DND-41 (cell line): ENCODE results near the gene RNF215.
"Not testable (repeated sequence)": the region's sequence is repeated elsewhere in the genome, so short reads cannot be mapped to it uniquely, and the experiment has no call there.

Experiments used
- ATAC-seq: fragments of 200-7000 bp; cut with Tn5 transposase; 3 replicates; pipeline ENCODE4 v1.9.1; 2021; ENCODE audit warnings: low read depth; ENCODE audit not compliant: insufficient read depth
- DNase-seq: peaks from one replicate; pipeline ENCODE4 v3.0.0-alpha.2; 2020
- H2AFZ ChIP-seq: 2 replicates; pipeline ENCODE4 v1.6.0; 2012; ENCODE audit warnings: low read depth, low read length
- H3K27ac ChIP-seq: 2 replicates; pipeline ENCODE4 v1.5.1; 2012; ENCODE audit warnings: low read length, inconsistent platforms
- H3K27me3 ChIP-seq: fragments of 200-600 bp; sonication (generic); 2 replicates; pipeline ENCODE4 v1.6.0; 2012; ENCODE audit warnings: low read length, mild to moderate bottlenecking, inconsistent platforms; ENCODE audit not compliant: insufficient read depth, poor library complexity
- H3K36me3 ChIP-seq: 2 replicates; pipeline ENCODE4 v1.5.1; 2012; ENCODE audit warnings: low read length, inconsistent platforms; ENCODE audit not compliant: insufficient read depth
- H3K4me1 ChIP-seq: 2 replicates; pipeline ENCODE4 v1.5.1; 2012; ENCODE audit warnings: mild to moderate bottlenecking, low read length; ENCODE audit not compliant: insufficient read depth
- H3K4me2 ChIP-seq: 2 replicates; pipeline ENCODE4 v1.6.0; 2012; ENCODE audit warnings: mild to moderate bottlenecking, moderate library complexity, low read length, inconsistent platforms; ENCODE audit not compliant: insufficient read depth
- H3K4me3 ChIP-seq, 2 experiments: fragments of 200-600 bp in 1 of 2; shearing (Covaris generic) in 1 of 2; 2 replicates each; pipeline ENCODE4 v1.5.1; 2012 to 2016; ENCODE audit warnings: inconsistent platforms in 2 of 2, low read length in 2 of 2, mild to moderate bottlenecking in 2 of 2, low read depth in 1 of 2, moderate library complexity in 1 of 2
- H3K79me2 ChIP-seq: 2 replicates; pipeline ENCODE4 v1.6.0; 2012; ENCODE audit warnings: low read length, inconsistent platforms; ENCODE audit not compliant: insufficient read depth
- H3K9ac ChIP-seq: 2 replicates; pipeline ENCODE4 v1.6.0; 2012; ENCODE audit warnings: low read depth, mild to moderate bottlenecking, inconsistent platforms, low read length, moderate library complexity
- H3K9me3 ChIP-seq: 2 replicates; pipeline ENCODE4 v1.5.1; 2012; ENCODE audit warnings: low read length, moderate library complexity, mild to moderate bottlenecking, inconsistent platforms; ENCODE audit not compliant: insufficient read depth, severe bottlenecking
- H4K20me1 ChIP-seq: 2 replicates; pipeline ENCODE4 v1.6.0; 2012; ENCODE audit warnings: low read length; ENCODE audit not compliant: insufficient read depth
- EZH2 ChIP-seq: IDR thresholded peaks from 3 replicates; pipeline ENCODE4 v1.6.1; 2012; ENCODE audit warnings: borderline replicate concordance, low read depth, mild to moderate bottlenecking, moderate library complexity, low read length, inconsistent platforms; ENCODE audit not compliant: severe bottlenecking
- TF ChIP-seq, protein P1 (sequence below): IDR thresholded peaks from 2 replicates; pipeline ENCODE4 v1.5.1; 2012; ENCODE audit warnings: borderline replicate concordance, low read length, moderate library complexity, mild to moderate bottlenecking; ENCODE audit not compliant: poor library complexity, severe bottlenecking; ENCODE audit errors: extremely low read depth

RNF215 gene

DNA sequence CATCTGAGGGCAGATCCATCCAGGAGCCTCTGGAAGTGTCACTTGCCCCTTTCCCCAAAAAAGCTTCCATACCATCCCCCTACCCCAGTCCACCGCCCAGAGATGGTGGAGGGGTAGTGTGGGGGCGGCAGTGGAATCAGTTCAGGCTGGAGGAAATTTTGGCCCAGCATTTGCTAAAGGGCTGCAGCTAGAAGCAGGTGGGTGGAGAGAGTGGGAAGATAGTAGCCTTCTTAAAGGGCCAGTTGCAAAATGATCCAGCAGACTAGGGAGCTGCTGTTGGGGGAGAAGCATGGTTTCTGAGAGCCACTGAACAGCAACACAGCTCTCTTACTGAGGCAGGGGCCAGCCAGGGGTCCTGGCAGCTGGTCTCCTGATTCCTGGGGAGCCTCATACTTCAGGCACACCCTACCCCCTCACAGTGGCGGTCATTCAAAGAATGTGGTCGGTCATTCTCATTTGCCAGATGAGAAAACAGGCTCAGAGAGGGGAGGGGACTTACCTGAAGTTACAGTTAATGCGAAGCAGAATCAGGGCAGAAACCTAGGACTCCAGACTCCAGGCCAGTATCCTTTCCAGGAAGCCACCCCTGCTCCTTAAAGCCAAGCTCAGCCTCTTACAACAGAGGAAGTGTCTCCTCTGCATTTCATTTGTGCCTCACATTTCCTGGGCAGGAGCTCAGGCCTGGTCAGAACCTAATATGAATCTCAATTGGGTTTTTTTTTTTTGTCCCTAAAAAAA lies 15.0 kb upstream of the RNF215 start:
- H3K9me3 ChIP-seq, result no peaks in the 10 kb centered on the region
- no peak overlapping the region for H3K4me2 ChIP-seq
- peaks cover 55% of the 10 kb centered on the region for H3K79me2 ChIP-seq

DNA sequence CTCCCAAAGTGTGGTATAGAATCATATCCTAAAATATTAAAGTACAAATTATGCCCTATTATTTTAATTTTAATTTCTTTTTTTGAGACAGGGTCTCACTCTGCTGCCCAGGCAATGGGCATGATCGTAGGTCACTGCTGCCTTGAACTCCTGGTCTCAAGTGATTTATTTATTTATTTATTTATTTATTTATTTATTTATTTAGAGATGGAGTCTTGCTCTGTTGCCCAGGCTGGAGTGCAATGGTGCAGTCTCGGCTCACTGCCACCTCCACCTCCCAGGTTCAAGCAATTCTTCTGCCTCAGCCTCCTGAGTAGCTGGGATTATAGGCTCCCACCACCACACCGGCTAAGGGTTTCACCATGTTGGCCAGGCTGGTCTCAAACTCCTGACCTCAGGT lies 13.8 kb upstream of the RNF215 start:
- not testable (repeated sequence) for H3K9me3 ChIP-seq, ATAC-seq, H3K9ac ChIP-seq, H3K4me2 ChIP-seq, H3K27ac ChIP-seq, H3K27me3 ChIP-seq, DNase-seq, H3K4me3 ChIP-seq, H2AFZ ChIP-seq
- H3K79me2 ChIP-seq, result peaks cover 67% of the 10 kb centered on the region
- H4K20me1 ChIP-seq, result peaks cover 35% of the 10 kb centered on the region
- peaks cover 38% of the 10 kb centered on the region for H3K4me1 ChIP-seq
- peaks cover 47% of the 10 kb centered on the region for H3K36me3 ChIP-seq

More for the DNA sequence above, 15.0 kb upstream of the RNF215 start:
- DNase-seq (no peak), ATAC-seq (no peak)
- H3K36me3 ChIP-seq, result peaks cover 58% of the 10 kb centered on the region
- H3K4me1 ChIP-seq, result peaks cover 30% of the 10 kb centered on the region
- H3K27me3 ChIP-seq, result no peaks in the 10 kb centered on the region
- H2AFZ ChIP-seq, result no peak overlapping the region
- no peak overlapping the region for H3K27ac ChIP-seq
- TF ChIP-seq EZH2, result no peak
- TF ChIP-seq, protein P1, sequence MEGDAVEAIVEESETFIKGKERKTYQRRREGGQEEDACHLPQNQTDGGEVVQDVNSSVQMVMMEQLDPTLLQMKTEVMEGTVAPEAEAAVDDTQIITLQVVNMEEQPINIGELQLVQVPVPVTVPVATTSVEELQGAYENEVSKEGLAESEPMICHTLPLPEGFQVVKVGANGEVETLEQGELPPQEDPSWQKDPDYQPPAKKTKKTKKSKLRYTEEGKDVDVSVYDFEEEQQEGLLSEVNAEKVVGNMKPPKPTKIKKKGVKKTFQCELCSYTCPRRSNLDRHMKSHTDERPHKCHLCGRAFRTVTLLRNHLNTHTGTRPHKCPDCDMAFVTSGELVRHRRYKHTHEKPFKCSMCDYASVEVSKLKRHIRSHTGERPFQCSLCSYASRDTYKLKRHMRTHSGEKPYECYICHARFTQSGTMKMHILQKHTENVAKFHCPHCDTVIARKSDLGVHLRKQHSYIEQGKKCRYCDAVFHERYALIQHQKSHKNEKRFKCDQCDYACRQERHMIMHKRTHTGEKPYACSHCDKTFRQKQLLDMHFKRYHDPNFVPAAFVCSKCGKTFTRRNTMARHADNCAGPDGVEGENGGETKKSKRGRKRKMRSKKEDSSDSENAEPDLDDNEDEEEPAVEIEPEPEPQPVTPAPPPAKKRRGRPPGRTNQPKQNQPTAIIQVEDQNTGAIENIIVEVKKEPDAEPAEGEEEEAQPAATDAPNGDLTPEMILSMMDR, result no peak
- peaks cover 35% of the 10 kb centered on the region for H4K20me1 ChIP-seq
- H3K9ac ChIP-seq, result no peak overlapping the region
- H3K4me3 ChIP-seq, result no peak overlapping the region

DNA sequence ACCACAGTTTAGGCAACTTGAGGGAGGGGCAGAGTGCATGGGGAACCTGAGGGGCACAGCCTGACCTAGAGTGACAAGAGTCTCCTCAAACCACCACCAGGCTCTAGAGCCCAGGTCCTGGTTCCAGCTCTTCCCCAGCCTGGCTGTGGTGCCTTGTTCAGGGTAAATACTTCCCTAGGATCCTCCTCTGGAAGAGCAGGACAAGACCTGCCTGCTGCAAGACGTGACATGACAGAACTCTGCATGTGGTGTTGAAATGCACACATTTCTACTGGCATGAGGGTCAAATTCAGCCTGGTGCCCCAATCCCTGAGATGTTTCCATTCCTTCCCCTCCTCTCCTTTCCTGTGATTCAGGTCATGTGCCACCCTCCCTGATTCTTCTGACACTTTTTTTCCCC lies 12.9 kb upstream of the RNF215 start:
- no peak for TF ChIP-seq EZH2
- TF ChIP-seq, protein P1, result no peak
- H2AFZ ChIP-seq, result no peak overlapping the region
- H3K4me1 ChIP-seq, result peaks cover 41% of the 10 kb centered on the region
- H3K4me3 ChIP-seq, result no peak overlapping the region
- H3K36me3 ChIP-seq, result peaks cover 38% of the 10 kb centered on the region
- H3K27ac ChIP-seq, result peak overlapping the region; percentile 30
- no peaks in the 10 kb centered on the region for H3K9me3 ChIP-seq
- DNase-seq, result no peak
- 0 out of 2 replicates have a peak overlapping the region, but pooled peaks have one; percentile 18 for H3K4me2 ChIP-seq
- no peak overlapping the region for H3K9ac ChIP-seq
- peaks cover 64% of the 10 kb centered on the region for H3K79me2 ChIP-seq
- H3K27me3 ChIP-seq, result no peaks in the 10 kb centered on the region
- no peak for ATAC-seq
- peaks cover 29% of the 10 kb centered on the region for H4K20me1 ChIP-seq

DNA sequence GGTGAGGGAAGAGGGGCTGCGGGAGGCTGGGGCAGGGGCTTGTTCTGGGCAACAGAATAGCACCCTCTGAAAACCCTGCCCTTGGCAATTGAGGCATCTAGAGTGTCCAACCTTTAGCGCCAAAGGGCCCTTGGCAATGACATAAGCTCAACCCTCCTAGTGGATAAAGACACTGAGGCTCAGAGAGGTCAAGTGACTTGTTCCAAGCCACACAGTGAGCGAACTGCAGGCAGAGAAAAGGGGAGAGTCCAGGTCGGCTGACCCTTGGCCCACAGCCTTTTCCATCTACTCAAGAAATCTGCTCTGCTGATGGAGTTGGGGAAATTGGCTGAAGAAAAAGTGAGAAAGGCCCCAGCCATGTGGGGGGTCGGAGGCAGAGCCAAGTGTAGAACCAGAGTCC lies 12.5 kb upstream of the RNF215 start:
- Histone ChIP-seq H3K79me2 (peaks cover 64% of the 10 kb centered on the region), H3K4me3 (no peak overlapping the region)

More for the DNA sequence above, 12.5 kb upstream of the RNF215 start:
- Histone ChIP-seq H2AFZ (no peak overlapping the region), H3K9ac (no peak overlapping the region), H3K27me3 (no peaks in the 10 kb centered on the region), H3K9me3 (no peaks in the 10 kb centered on the region), H3K4me2 (peak overlapping the region; percentile 18; the same call in 1 of the 2 replicates), H4K20me1 (peaks cover 28% of the 10 kb centered on the region), H3K27ac (peak overlapping the region; percentile 30), H3K36me3 (peaks cover 37% of the 10 kb centered on the region), H3K4me1 (peaks cover 41% of the 10 kb centered on the region)
- DNase-seq (no peak), ATAC-seq (no peak)
- no peak for TF ChIP-seq EZH2
- TF ChIP-seq, protein P1, result no peak
